ENCODE measurements around the gene CD22. TPM values are rescaled to one million over a fixed set of nuclear protein-coding genes. Genes with fewer than 3 reads are reported as not detected.

The CD22 gene
- total and polyA plus RNA-seq, 2 of the 13 experiments (the other 11 are each of a cell fraction or from before 2014, with no cell fraction given), result 0.71 to 1.7 TPM

- TF ChIP-seq, protein P1, sequence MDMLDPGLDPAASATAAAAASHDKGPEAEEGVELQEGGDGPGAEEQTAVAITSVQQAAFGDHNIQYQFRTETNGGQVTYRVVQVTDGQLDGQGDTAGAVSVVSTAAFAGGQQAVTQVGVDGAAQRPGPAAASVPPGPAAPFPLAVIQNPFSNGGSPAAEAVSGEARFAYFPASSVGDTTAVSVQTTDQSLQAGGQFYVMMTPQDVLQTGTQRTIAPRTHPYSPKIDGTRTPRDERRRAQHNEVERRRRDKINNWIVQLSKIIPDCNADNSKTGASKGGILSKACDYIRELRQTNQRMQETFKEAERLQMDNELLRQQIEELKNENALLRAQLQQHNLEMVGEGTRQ (IDR thresholded peaks at IDR 0.05; ENCODE audit: low read depth, low read length), result no peak
- TF ChIP-seq, protein P1 (CRISPR knock-in tag; IDR thresholded peaks at IDR 0.05; ENCODE audit: borderline replicate concordance), result no peak
- TF ChIP-seq, protein P2, sequence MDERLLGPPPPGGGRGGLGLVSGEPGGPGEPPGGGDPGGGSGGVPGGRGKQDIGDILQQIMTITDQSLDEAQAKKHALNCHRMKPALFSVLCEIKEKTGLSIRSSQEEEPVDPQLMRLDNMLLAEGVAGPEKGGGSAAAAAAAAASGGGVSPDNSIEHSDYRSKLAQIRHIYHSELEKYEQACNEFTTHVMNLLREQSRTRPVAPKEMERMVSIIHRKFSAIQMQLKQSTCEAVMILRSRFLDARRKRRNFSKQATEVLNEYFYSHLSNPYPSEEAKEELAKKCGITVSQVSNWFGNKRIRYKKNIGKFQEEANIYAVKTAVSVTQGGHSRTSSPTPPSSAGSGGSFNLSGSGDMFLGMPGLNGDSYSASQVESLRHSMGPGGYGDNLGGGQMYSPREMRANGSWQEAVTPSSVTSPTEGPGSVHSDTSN (CRISPR knock-in tag; IDR thresholded peaks at IDR 0.05), result no peak
- TF ChIP-seq RORA (CRISPR knock-in tag; IDR thresholded peaks at IDR 0.05), result no peak
- no peak for TF ChIP-seq NR1H2 (CRISPR knock-in tag; IDR thresholded peaks at IDR 0.05; ENCODE audit: borderline replicate concordance, low read depth)
- peak; percentile 76; the same call in 1 of the 2 replicates for TF ChIP-seq ETV5 (CRISPR knock-in tag; IDR thresholded peaks at IDR 0.05; ENCODE audit: borderline replicate concordance)
- no peak for TF ChIP-seq MTF2 (CRISPR knock-in tag; IDR thresholded peaks at IDR 0.05; ENCODE audit: borderline replicate concordance)
- TF ChIP-seq PCBP2 (optimal IDR thresholded peaks at IDR 0.05; ENCODE audit: low read depth, low read length, poor library complexity, severe bottlenecking), result no peak
- no peak for TF ChIP-seq ZBTB1 (CRISPR knock-in tag; IDR thresholded peaks at IDR 0.05; ENCODE audit: borderline replicate concordance)
- TF ChIP-seq, protein P3, sequence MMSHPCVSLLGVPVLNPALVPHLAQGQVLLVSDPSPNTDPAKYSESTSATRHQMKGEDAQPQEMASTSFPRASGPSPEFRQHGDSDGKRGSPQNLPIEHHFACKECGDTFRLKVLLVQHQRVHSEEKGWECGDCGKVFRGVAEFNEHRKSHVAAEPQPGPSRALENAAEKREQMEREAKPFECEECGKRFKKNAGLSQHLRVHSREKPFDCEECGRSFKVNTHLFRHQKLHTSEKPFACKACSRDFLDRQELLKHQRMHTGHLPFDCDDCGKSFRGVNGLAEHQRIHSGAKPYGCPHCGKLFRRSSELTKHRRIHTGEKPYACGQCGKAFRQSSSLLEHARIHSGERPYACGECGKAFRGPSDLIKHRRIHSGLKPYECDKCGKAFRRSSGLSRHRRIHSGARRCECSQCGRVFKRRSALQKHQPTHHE (CRISPR knock-in tag; IDR thresholded peaks at IDR 0.05; ENCODE audit: borderline replicate concordance), result no peak
- peak; percentile 26; the same call in 1 of the 2 replicates for TF ChIP-seq MYC (CRISPR knock-in tag; IDR thresholded peaks at IDR 0.05; ENCODE audit: borderline replicate concordance)
- peak; percentile 40; the same call in 1 of the 2 replicates for TF ChIP-seq RXRB (CRISPR knock-in tag; IDR thresholded peaks at IDR 0.05; ENCODE audit: borderline replicate concordance)
- peak; percentile 25; the same call in 1 of the 2 replicates for TF ChIP-seq RXRA (CRISPR knock-in tag; IDR thresholded peaks at IDR 0.05)
- no peak for TF ChIP-seq ZNF792 (CRISPR knock-in tag; IDR thresholded peaks at IDR 0.05)
- TF ChIP-seq, protein P4, sequence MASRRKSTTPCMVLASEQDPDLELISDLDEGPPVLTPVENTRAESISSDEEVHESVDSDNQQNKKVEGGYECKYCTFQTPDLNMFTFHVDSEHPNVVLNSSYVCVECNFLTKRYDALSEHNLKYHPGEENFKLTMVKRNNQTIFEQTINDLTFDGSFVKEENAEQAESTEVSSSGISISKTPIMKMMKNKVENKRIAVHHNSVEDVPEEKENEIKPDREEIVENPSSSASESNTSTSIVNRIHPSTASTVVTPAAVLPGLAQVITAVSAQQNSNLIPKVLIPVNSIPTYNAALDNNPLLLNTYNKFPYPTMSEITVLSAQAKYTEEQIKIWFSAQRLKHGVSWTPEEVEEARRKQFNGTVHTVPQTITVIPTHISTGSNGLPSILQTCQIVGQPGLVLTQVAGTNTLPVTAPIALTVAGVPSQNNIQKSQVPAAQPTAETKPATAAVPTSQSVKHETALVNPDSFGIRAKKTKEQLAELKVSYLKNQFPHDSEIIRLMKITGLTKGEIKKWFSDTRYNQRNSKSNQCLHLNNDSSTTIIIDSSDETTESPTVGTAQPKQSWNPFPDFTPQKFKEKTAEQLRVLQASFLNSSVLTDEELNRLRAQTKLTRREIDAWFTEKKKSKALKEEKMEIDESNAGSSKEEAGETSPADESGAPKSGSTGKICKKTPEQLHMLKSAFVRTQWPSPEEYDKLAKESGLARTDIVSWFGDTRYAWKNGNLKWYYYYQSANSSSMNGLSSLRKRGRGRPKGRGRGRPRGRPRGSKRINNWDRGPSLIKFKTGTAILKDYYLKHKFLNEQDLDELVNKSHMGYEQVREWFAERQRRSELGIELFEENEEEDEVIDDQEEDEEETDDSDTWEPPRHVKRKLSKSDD (CRISPR knock-in tag; IDR thresholded peaks at IDR 0.05; ENCODE audit: low read depth), result no peak
- peak; percentile 89; the same call in 1 of the 2 replicates for TF ChIP-seq ZNF292 (CRISPR knock-in tag; IDR thresholded peaks at IDR 0.05; ENCODE audit: borderline replicate concordance, low read depth)
- TF ChIP-seq PHF21A (CRISPR knock-in tag; IDR thresholded peaks at IDR 0.05), result 0 out of 2 replicates have a peak, but pooled peaks have one; percentile 53
- no peak for TF ChIP-seq ZBTB10 (CRISPR knock-in tag; IDR thresholded peaks at IDR 0.05; ENCODE audit: borderline replicate concordance)
Measured at GRCh38 chr19:35395382-35396199, 66.6 kb downstream of the CD22 start (continued).

Measured in HepG2 (cell line).